RWPE1 (cell line): ENCODE results near the gene SIGLEC1.

ENCODE experiments used
- CTCF ChIA-PET: fragments of 350-600 bp; sonication (Branson Sonifier 250); formaldehyde crosslinking; extraction: SDS; loops from one replicate; lab custom pipeline; 2021; lab: Yijun Ruan, JAX
- POLR2A ChIA-PET: fragments of 400-600 bp; formaldehyde crosslinking; extraction: SDS; loops from one replicate; lab custom pipeline; 2020; ENCODE audit warnings: antibody characterized with exemption; ENCODE audit not compliant: low non-redundant PET; lab: Yijun Ruan, JAX
- DNase-seq: peaks from one replicate; pipeline ENCODE4 v3.0.0; 2012; ENCODE audit warnings: low spot score
- H3K27ac ChIP-seq: fragments of 450-650 bp; 2 replicates; pipeline ENCODE4 v1.5.1; 2017
- CTCF ChIP-seq: fragments of 450-650 bp; conservative IDR thresholded peaks from 2 replicates; pipeline ENCODE4 v1.5.1; 2017; ENCODE audit warnings: low read depth, mild to moderate bottlenecking

SIGLEC1 gene

GRCh38 chr20:3663031-3663701, 49.2 kb downstream of the SIGLEC1 start, which contains the start of gene GFRA4:
GFRA4 (minus strand) TSS chr20:3663399; CDS start chr20:3663399, 0 bp downstream.
- no peak within 1 kb of the TSS for H3K27ac ChIP-seq
- CTCF ChIA-PET = interaction anchor here (0.6 kb wide), 1 partner anchor 10 kb away, joined by 4 read pairs; no protein-coding TSS in a partner anchor
- POLR2A ChIA-PET = interaction anchor here (0.6 kb wide), 1 partner anchor 103 kb away, joined by 13 read pairs; no protein-coding TSS in a partner anchor
- no peak for DNase-seq
- no peak for TF ChIP-seq CTCF
